ENCODE results near the gene AASDH. TPM values are rescaled to one million over a fixed set of nuclear protein-coding genes. Genes with fewer than 3 reads are reported as not detected.

The AASDH gene
- total RNA-seq, 1 donor from 2014 or later = 14.6 TPM

- no peak overlapping the region for H3K4me3 ChIP-seq
- ATAC-seq (no peak), DNase-seq (no peak)
- no peak overlapping the region for H3K27ac ChIP-seq
- no peaks in the 10 kb centered on the region for H3K4me1 ChIP-seq
- no peaks in the 10 kb centered on the region for H3K36me3 ChIP-seq
- intact Hi-C loops (cut with DNase I) = no loop called here
- no peaks in the 10 kb centered on the region for H3K27me3 ChIP-seq
- no peaks in the 10 kb centered on the region for H3K9me3 ChIP-seq
- no peak for TF ChIP-seq CTCF (IDR thresholded peaks at IDR 0.05)
Measured at GRCh38 chr4:56321251-56321650, 66.0 kb downstream of the AASDH start.

DNA sequence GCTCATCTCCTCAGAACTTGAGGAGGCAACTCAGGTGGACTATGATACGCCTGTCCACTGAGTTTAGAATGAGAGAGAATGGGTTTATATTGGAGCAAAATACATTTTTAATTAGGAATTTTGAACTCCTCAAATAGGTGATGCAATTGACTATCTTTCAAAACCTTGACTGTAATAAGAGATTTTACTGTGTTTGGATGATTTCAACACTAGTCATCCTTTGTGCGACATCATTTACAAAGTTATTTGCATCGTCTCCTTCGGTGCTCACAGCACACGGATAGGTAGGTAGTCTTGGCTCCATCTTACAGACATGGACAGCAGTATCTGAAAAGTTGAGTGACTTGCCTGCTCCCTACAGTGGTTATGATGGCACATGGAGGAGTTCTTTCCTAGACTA is 67.0 kb downstream of the AASDH start:
- no peak overlapping the region for H3K27ac ChIP-seq

GRCh38 chr4:56318555-56318954 is 68.7 kb downstream of the AASDH start:
- Histone ChIP-seq H3K27ac (no peak overlapping the region), H3K4me3 (no peak overlapping the region), H3K9me3 (no peaks in the 10 kb centered on the region), H3K27me3 (no peaks in the 10 kb centered on the region), H3K4me1 (no peaks in the 10 kb centered on the region), H3K36me3 (no peaks in the 10 kb centered on the region)
- no peak for ATAC-seq
- intact Hi-C loops (cut with DNase I) = no loop called here
- DNase-seq = no peak
- no peak for TF ChIP-seq CTCF (IDR thresholded peaks at IDR 0.05)

More for the DNA sequence above, 67.0 kb downstream of the AASDH start:
- DNase-seq (no peak), ATAC-seq (no peak)
- no peak overlapping the region for H3K4me3 ChIP-seq
- TF ChIP-seq CTCF (IDR thresholded peaks at IDR 0.05) = no peak
- intact Hi-C loops (cut with DNase I) = no loop called here
- no peaks in the 10 kb centered on the region for H3K27me3 ChIP-seq
- no peaks in the 10 kb centered on the region for H3K36me3 ChIP-seq
- H3K9me3 ChIP-seq = no peaks in the 10 kb centered on the region
- no peaks in the 10 kb centered on the region for H3K4me1 ChIP-seq

GRCh38 chr4:56317749-56318148 is 69.5 kb downstream of the AASDH start:
- TF ChIP-seq CTCF (IDR thresholded peaks at IDR 0.05) = no peak
- Histone ChIP-seq H3K4me3 (no peak overlapping the region), H3K27ac (no peak overlapping the region), H3K9me3 (no peaks in the 10 kb centered on the region), H3K27me3 (no peaks in the 10 kb centered on the region), H3K4me1 (no peaks in the 10 kb centered on the region), H3K36me3 (no peaks in the 10 kb centered on the region)
- DNase-seq (no peak), ATAC-seq (no peak)
- intact Hi-C loops (cut with DNase I) = no loop called here

DNA sequence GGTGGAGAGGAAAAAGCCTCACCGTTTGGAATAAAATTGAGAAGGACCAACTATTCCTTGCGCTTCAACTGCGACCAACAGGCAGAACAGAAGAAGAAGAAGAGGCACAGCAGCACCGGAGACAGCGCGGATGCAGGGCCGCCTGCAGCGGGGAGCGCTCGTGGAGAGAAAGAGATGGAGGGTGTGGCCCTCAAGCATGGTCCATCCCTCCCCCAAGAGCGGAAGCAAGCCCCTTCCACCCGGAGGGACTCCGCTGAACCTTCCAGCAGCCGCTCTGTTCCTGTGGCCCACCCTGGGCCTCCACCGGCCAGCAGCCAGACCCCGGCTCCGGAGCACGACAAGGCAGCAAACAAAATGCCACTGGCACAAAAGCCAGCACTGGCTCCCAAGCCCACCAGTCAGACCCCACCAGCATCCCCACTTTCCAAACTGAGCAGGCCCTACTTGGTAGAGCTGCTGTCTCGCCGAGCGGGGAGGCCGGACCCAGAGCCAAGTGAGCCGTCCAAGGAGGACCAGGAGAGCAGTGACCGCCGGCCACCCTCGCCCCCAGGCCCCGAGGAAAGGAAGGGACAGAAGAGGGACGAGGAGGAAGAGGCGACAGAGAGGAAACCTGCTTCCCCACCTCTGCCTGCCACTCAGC is 71.2 kb downstream of the AASDH start:
- no peak overlapping the region for H3K27ac ChIP-seq
- H3K27me3 ChIP-seq = no peaks in the 10 kb centered on the region
- H3K9me3 ChIP-seq = no peaks in the 10 kb centered on the region
- no peaks in the 10 kb centered on the region for H3K36me3 ChIP-seq
- intact Hi-C loops (cut with DNase I) = no loop called here
- DNase-seq (no peak), ATAC-seq (no peak)
- no peak for TF ChIP-seq CTCF (IDR thresholded peaks at IDR 0.05)
- no peak overlapping the region for H3K4me3 ChIP-seq
- no peaks in the 10 kb centered on the region for H3K4me1 ChIP-seq

DNA sequence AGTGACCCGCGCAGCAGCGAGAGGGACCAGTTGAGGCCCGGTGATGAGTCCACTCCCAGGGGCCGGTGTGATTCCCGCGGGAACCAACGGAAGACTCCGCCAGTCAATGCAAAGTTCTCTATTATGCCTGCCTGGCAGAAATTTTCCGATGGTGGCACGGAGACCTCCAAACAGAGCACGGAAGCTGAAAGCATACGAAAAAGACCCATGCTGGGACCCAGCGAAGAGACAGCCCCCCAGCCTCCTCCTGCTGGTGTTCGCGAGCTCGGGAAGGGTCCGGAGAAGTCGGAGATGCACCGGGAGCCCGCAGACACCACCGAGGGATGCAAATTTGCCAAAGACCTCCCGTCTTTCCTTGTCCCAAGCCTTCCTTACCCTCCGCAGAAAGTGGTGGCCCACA is 71.7 kb downstream of the AASDH start:
- ATAC-seq (no peak), DNase-seq (no peak)
- no peaks in the 10 kb centered on the region for H3K4me1 ChIP-seq
- no peak overlapping the region for H3K27ac ChIP-seq
- H3K27me3 ChIP-seq = no peaks in the 10 kb centered on the region
- intact Hi-C loops (cut with DNase I) = no loop called here
- H3K36me3 ChIP-seq = no peaks in the 10 kb centered on the region
- no peaks in the 10 kb centered on the region for H3K9me3 ChIP-seq
- no peak overlapping the region for H3K4me3 ChIP-seq
- no peak for TF ChIP-seq CTCF (IDR thresholded peaks at IDR 0.05)
